Fibroblast of the aortic adventitia (primary cell): ENCODE results near the gene ZBTB7A. TPM values are rescaled to one million over a fixed set of nuclear protein-coding genes. Genes with fewer than 3 reads are reported as not detected.

ENCODE experiments used
- DNase-seq: peaks from one replicate; pipeline ENCODE4 v3.0.0-alpha.2; 2010; ENCODE audit warnings: low read depth
- H3K4me3 ChIP-seq: 2 replicates; pipeline ENCODE4 v1.5.1; 2011; ENCODE audit warnings: low read depth, mild to moderate bottlenecking, control low read depth, low read length, moderate library complexity
- CTCF ChIP-seq: IDR thresholded peaks from 2 replicates; pipeline ENCODE4 v1.5.1; 2011; ENCODE audit warnings: mild to moderate bottlenecking, low read length, control low read depth, inconsistent platforms; ENCODE audit not compliant: insufficient read depth
- total RNA-seq: library from RNA; depleted of rRNA; stranded (reverse); fragments of >200 nt; gene quantifications from 2 replicates; pipeline ENCODE4 v1.2.3, GENCODE V29; 2012; ENCODE audit warnings: low replicate concordance

ZBTB7A gene
- total RNA-seq, 1 donor: 31.6 TPM

DNA sequence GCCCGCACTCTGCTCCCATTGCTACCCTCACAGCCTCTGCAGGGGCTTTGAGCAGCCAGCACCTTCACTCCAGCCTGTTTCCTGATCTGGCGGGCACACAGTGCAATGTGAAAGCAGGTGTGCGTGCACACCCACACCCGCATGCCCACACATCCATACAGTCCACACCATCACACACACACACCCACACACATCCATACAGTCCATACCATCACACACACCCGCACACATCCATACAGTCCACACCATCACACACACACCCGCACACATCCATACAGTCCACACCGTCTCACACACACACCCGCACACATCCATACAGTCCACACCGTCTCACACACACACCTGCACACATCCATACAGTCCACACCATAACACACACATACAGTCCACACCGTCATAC lies 31.1 kb downstream of the ZBTB7A start:
- no peak for TF ChIP-seq CTCF
- peak; percentile 25 for DNase-seq
- H3K4me3 ChIP-seq: no peak overlapping the region

DNA sequence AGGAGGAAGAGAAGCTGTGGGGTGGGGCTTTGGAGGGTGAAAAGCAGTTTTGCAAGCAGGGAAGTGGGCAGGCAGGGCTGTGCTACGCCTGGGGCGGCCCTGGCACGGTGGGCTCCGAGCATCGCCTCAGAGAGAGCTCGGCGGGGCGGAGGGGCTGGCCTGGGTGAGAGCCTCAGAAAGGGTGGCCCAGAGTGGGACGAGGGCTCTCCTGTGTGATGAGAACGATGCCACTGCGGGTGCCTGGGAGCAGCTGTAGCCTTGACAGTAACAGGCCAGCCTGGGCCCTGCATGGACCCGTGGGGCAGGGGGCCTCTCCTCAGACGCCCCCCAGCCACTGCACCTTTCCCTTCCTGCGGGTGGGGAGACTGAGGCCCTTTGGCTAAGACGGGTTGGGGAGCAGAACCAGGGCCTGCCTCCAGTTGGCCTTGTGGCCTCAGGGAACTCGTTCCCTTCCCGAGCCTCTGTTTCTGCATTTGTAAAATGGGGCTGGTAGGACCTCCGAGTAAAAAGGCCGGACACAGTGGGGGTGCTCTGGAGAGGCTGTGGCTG lies 31.6 kb downstream of the ZBTB7A start:
- no peak for TF ChIP-seq CTCF

GRCh38 chr19:4034048-4035017 lies 32.4 kb downstream of the ZBTB7A start:
- no peak overlapping the region for H3K4me3 ChIP-seq
- TF ChIP-seq CTCF: no peak
- DNase-seq: no peak

More for the DNA sequence above, 31.6 kb downstream of the ZBTB7A start:
- DNase-seq: no peak
- H3K4me3 ChIP-seq: no peak overlapping the region

DNA sequence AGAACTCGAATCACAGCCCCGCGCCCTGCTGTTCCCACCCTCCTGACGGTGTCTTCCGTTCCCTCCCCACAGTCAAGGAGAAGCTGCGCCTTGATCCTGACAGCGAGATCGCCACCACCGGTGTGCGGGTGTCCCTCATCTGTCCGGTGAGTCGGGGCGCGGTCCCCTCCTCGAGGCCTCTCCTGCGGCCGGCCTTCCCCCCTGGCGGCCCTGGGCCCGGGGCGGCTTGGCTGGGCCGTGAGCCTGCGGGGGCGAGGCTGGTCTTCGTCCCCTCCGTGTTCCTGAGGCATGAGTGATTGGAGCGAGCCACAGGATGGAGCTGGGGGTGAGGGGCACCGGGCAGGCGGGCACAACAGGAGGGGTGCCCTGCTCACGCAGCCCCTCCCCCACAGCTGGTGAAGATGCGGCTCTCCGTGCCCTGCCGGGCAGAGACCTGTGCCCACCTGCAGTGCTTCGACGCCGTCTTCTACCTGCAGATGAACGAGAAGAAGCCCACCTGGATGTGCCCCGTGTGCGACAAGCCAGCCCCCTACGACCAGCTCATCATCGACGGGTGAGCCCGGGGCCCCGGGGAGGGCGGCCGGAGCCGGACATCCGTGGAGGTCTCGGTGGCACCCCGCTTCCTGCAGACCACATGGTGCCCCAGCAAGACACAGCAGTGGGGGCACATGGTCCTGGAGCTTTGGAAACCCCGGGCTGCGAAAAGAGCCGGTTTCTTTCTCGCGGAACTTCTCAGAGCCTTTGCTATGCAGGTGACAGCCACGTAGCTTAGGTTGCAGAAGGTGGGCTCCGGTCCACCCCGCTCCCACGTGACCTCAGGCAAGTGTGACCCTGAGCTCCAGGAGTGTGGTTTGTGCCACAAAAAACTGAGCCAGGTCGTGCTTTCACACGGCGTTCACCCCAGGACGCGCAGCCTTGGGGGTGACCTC lies 33.4 kb downstream of the ZBTB7A start:
- DNase-seq: no peak
- TF ChIP-seq CTCF: no peak
- no peak overlapping the region for H3K4me3 ChIP-seq

DNA sequence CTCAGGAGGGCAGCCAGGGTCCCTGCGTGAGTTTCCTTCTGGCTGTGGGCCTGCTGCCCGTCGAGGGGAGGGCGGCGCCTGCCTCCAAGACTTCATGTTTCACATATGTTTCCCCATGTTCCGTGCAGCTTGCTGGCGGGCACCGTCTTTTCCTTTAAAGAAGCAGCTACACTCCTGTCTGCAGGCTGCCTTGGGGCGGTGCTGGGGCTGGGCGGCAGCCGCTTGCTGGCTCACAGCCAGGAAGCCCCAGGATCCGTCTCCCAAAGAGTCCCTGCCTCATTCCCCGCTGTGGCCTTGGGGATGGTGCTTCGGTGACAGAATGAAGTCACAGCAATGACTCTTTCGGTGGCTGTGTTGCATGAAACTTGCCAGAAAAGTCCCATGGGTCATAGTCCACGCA lies 34.3 kb downstream of the ZBTB7A start:
- H3K4me3 ChIP-seq: no peak overlapping the region
- DNase-seq: no peak
- TF ChIP-seq CTCF: no peak

DNA sequence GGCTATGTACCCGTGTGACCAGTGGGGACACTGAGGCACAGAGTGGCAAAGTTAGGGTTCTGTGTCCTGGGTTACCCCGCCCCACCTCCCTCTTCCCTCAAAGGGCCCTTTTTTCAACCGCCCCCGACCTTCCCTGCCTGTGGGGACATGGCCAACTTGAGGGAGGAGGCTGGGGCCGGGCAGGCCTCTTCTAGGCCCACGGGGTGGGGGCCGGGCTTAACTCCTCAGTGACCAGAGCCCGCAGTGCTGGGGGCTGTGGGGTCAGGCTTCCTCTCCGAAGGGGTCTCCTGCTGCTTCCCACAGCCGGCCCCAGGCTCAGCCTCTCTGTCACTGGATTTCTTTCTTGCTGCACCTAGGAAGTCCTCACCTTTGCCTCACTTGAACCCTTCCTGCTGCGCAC lies 35.3 kb downstream of the ZBTB7A start:
- H3K4me3 ChIP-seq: no peak overlapping the region
- TF ChIP-seq CTCF: no peak
- DNase-seq: no peak
